Left forelimb (tissue), 1 donor: ENCODE results near the gene FAF2.
"Not testable (repeated sequence)": the region's sequence is repeated elsewhere in the genome, so short reads cannot be mapped to it uniquely, and the experiment has no call there.

Experiments used
- DNase-seq: peaks from one replicate; pipeline ENCODE4 v3.0.0-alpha.2; 2018; ENCODE audit warnings: low spot score

Gene FAF2

GRCh38 chr5:176447978-176448608 lies at the start of gene FAF2:
FAF2 (plus strand) TSS chr5:176448385; CDS start chr5:176448408, 23 bp downstream.
- DNase-seq: peak; percentile 100

DNA sequence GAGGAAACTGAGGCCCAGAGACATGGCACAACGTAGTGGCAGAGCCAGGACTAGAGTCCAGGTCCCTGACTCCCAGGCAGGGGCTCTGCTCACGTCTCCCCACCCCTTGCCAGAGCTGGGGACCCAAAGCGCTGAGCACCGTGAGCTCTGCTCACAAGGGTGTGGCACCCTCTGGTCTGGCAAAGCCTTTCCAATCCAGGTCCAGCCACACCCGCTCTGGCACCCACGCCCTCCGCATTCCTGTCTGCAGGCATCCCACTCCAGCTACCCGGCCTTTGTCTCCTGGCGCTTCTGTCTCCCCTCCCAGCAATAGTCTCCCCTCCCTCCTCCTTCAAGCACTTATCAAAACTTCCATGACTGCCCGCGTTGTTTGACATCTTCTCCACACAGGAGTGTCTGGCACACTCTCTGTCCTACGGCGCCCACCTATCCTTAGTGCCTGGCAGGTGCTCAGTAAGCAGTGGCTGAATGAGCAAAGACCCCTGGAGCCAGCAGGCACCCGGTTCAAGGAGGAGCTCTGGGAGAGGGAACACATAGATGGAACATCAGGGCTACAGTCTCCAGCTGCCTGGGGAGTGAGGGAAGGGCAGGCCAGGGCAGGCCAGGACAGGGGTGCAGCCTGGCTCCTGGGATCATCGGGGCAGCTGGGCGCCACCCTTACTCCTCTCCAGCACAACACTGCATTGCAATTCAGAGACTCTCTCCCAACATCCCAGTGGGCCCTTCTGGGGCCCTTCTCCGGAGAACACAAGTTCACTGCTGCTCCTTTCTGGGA lies 47.6 kb upstream of the FAF2 start:
- no peak for DNase-seq

DNA sequence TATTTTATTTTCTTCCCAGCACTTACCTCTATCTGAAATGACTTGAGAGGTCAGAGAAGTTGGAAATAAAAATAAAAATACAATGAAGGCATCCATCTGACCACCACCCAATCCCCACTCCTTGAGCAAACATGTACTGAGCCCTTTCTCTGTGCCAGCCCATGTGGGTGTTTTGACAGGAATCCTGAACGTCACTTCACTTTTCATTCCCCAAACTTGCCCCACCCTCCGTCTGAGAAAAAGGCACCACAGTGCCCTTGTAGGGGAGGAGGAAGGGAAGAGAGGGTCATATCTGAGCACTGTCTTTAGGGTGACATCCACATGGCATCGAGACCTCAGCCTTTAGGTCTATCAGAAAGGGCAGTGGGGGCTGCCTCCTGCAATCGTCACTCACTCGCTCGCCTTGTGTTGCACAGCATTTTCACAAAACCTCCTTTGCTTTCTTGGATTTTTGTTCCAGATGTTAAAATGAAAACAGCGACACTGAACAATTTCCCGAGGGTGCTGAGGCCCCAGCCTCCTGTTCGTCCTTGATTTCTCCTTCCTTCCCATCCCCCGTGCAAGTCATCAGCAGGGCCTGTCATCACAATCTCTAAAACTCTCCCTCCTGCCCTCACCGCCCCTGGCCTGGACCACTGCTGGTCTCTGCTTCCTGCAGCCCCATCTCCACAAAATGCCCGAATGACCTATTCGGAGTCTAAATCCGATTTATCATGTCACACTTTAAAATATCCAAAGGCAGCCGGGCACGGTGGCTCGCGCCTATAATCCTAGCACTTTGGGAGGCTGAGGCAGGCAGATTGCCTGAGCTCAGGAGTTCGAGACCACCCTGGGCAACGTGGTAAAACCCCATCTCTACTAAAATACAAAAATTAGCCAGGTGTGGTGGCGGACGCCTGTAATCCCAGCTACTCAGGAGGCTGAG lies 46.6 kb upstream of the FAF2 start:
- DNase-seq: no peak

DNA sequence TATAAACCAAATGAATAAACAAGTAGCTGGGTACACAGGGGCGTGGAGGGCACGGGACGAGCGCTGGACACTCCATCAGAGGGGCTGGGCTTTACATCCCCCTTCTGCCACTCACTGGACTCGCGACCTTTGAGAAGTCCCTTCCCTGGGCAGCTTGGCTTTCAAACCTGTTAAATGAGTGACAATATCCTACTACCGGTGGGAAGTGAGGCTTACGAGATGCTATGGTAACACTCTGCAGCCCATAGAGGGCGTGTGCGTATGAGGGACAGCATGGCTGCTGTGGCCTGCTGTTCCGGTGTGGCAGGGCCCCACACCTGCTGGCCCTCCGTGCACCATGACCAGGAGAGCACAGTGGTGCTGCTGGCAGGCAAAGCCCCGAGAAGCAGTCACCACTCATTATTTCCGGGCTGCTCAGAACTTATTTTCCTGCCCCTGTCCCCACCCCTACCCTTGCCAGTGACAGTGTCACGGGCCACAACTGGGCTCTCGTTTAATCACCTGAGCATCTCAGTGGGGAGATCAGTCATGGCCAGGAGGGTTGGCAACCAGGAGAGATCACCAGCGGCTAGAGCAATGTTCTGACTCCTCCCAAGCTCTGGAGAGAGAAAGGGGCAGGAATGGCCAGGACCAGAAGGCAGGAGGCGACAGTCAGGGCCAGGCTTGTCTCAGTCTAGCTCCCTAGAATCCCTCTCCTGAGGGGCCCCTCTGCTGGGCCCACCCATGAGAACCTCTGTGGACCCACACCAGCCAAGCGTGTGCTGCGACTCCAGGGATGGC lies 42.3 kb upstream of the FAF2 start:
- DNase-seq: no peak

DNA sequence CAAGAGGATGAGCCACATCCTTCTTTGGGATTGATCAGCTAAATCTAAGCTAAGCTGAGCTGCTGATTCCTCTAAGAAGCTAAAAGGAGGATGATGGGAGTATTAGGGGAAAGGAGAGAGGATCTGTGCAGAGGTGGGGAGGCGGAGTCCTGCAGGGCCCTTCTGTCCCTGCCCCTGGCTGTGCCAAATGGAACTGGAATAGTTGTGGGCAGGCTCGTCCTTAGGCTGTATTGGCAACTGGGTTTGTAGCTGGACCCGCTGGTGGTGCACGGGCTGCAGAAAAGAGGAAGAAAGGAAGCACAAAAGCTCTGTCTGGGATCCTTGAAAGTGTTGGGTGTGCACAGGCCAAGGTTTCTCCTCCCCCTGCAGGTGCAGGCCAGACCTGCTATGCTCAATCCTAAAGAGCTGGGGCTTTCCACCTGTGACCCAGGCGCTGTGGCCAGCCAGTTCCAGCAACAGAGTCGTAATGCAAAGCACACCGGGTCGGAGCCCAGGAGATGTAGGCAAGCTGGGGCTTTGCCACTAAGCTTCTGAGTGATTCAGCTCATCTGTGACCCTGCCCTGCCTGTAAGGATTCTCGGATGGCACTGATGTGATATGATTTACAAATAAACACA lies 41.6 kb upstream of the FAF2 start:
- DNase-seq: no peak

DNA sequence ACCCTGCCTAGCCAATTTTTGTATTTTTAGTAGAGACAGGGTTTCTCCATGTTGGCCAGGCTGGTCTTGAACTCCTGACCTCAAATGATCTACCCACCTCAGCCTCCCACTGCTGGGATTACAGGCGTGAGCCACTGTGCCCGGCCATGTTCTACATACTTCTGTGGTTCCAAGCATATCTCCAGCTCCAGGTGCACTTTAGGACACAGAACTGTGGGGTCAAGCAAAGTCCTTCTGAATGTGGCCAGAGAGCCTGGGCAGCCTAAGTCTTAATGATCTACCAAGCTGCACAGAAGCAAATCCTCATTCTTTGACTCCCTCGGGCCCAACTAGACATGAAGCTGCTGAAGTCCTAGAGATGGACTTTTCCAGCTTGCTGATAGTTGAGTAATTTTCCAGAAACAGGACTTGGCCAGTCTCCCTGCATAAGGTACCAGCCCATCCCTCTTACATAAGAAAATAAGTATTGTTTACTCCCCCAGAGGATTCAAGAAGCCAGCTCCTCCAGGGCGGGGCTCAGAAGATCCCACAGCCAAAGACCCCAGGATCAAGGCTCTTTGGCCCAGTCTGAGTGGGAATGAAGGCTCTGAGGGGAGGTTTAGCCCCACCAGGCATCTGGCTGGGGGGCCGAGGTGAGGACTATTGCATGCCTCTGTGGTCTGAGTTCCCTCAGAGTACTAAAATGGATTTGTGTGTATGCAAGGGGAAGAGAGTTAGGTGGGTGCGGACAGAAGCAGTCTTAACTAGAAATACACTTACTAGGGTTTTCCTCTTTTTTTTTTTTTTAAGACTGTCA lies 40.5 kb upstream of the FAF2 start:
- no peak for DNase-seq

- DNase-seq: not testable (repeated sequence)
These were observed 40.0 kb upstream of the FAF2 start for GRCh38 chr5:176408252-176408573.

DNA sequence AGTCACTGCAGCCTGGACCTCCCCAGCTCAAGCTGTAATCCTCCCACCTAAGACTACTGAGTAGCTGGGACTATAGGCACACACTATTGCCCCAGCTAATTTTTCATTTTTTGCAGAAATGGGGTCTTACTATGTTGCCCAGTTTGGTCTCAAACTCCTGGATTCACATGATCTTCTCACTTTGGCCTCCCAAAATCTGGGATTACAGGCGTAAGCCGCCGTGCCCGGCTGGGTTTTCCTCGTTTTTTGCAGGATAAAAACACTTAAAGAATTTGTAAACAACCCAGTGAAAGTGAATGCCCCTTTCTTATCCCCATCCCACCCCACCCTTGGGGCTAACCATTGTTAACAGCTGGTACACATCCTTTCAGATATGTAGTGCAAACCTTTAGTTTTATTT lies 39.6 kb upstream of the FAF2 start:
- no peak for DNase-seq

DNA sequence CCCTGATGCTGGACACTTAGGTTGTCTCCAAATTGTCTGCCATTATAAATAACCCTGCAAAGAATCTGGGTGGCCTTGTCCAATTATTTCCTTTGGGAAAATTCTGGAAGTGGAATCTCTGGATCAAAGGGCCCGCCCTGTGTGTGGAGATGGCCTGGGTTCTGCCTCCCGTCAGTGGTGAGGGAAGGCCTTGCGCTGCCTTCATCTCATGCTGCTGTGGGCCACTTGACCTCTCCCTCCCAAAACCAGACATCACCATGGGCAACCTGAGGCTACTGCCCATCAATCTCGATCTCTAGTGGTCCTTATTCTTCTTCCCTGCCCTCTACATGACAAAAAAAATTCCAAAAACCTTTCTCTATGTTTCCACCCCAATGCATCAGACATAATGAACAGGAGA lies 38.4 kb upstream of the FAF2 start:
- DNase-seq: no peak

GRCh38 chr5:176410486-176411180 lies 37.6 kb upstream of the FAF2 start:
- no peak for DNase-seq

DNA sequence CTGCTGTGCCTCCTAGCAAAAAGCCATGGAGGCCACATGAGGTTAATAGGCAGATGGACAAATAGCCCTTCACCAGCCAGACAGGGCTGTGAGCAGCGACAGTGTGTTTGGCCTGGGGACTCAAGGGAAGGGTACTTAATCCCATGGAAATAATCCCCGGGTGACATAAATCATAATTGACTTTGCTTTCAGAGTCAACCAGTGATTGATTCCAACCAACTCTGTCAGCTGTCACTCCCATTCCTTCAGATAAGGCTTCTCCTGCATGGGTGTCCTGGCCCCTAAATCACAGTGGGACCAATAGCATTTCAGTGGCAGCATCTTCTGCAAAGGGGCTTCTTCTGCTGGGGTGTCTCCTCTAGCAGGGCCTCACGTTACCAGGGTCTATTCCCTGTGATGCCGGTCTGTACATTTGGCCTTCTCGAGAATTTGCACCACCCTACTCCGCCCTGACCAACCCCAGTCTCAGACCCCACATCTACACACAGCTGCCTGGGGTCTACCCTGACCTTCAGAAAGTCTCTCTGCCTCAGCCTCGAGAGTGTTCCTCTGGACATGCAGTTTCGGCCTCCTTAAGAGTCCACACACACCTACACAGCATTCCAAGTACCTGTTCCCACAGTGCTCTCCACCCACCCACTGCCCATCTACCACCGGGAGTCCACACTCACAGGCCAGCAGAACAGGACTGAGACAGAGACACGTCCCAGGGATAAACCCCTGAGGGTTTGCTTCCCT lies 35.5 kb upstream of the FAF2 start:
- no peak for DNase-seq

DNA sequence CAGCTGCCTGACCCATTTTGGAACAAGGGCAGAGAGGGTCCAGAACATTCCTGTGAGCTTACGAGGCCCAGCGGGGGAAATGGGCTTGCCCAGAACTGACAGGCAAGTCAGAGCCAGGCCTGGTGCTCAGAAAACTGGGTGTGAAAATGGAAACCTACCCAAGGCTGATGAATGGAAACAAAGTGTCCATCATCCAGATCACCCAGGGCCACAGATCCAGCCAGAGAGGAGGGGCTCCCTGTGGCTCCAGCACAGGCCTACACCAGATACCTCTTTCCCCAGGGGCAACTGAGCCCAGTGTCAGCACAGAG lies 35.0 kb upstream of the FAF2 start:
- DNase-seq: no peak

GRCh38 chr5:176413709-176414191 lies 34.4 kb upstream of the FAF2 start:
- no peak for DNase-seq

DNA sequence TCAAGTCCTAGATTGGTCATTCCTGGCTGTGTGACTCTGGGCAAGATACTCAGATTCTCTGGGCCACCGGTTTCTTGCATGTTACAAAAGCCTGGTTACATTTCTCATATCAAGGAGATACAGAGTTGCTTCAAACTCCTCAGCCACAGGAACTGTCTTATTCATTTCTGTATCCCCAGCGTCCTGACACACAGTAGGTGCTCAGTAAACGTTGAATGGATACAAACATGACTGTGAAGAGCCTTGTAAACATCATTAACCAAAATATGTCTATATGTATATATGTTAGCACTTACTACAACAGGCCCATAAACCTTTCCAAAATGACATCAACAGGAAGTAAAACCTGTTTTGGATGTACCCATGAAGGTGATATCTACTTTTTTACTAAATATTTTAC lies 33.5 kb upstream of the FAF2 start:
- no peak for DNase-seq

GRCh38 chr5:176415240-176415951 lies 32.8 kb upstream of the FAF2 start:
- no peak for DNase-seq

DNA sequence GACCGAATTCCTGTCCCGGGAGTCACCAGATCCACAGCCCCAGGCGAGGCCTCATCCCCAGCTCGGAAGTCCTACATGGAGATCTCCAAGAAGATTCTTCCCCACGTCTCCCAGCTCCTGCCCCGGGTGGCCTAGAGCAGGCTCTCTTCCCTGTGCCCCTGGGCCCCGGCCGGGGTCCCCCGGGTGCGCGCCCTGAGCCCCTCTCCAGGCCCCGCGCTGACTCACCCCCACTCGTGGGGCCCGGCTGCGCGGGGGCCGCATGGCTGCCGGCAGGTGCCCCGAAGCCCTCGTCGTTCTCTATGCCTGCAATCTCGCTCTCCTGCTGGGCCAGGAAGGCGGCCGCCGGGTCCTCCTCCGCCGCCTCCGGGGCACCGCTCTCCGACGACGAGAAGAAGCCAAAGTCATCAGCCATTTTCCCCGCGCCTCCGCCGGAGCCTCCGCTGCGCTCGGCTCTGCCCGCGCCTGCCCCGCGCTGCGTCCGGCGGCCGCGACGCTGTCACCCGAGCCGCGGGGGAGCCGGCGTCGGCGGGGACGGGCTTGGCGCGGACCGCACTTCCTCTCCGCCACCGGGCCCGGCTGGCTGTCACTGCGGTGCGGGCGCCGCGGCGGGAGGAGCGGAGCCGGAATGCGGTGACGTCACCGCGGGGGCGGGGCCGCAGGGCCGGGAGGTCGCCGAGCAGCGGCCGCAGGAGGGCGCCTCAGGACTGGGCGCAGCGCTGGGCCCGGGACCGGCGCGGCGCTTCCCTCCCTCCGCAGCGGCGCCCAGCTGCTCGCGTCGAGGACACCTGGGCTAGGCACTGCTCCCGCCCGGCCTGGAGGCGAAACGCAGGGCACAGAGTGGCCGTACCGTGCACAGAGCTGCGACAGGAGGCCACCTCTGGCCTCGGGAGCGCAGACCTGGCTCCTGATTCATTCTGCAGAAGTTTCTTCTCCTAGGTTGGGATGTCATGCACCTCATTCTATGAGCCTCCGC lies 31.9 kb upstream of the FAF2 start, which contains the start of gene CLTB:
CLTB (minus strand) TSS at position 588 of the 973 bp plus-strand sequence; CDS start at position 412, 176 bp downstream.
- peak; percentile 94 for DNase-seq

GRCh38 chr5:176416965-176417364 lies 31.2 kb upstream of the FAF2 start:
- no peak for DNase-seq
